ENCODE data around the gene BRD9. TPM values are rescaled to one million over a fixed set of nuclear protein-coding genes. Genes with fewer than 3 reads are reported as not detected.

Gene BRD9
- polyA plus RNA-seq, 1 donor (not counting 4 experiments of a cell fraction or from before 2014, with no cell fraction given): 10.1 TPM

GRCh38 chr5:868428-869135 is 24.0 kb downstream of the BRD9 start:
- DNase-seq (ENCODE audit: low read depth, low spot score): no peak
- H4K20me1 ChIP-seq (ENCODE audit: control insufficient read depth, extremely low read depth, insufficient read depth, low read length): peaks cover 3% of the 10 kb centered on the region
- no peaks in the 10 kb centered on the region for H3K79me2 ChIP-seq (ENCODE audit: control insufficient read depth, insufficient read depth, low read length)
- H3K9ac ChIP-seq (ENCODE audit: control insufficient read depth, extremely low read depth, insufficient read depth, low read length): no peak overlapping the region
- TF ChIP-seq CTCF (optimal IDR thresholded peaks at IDR 0.05 in 1 of 3, IDR thresholded peaks at IDR 0.05 in 1 of 3, conservative IDR thresholded peaks at IDR 0.05 in 1 of 3; ENCODE audit: extremely low read depth in 1 of 3, insufficient read depth in 2 of 3, low read length in 3 of 3) (no peak), EZH2 (IDR thresholded peaks at IDR 0.05; ENCODE audit: low read length) (no peak)
- no peak for FAIRE-seq
- dilution Hi-C loops (cut with MboI; ENCODE audit: extremely low pct_ligation_motif_present, low sequenced_read_pairs): no loop called here
- H2AFZ ChIP-seq (ENCODE audit: control insufficient read depth, low read length): no peak overlapping the region
- H3K27ac ChIP-seq (ENCODE audit: control insufficient read depth, insufficient read depth, low read length): no peak overlapping the region
- peaks cover 36 to 49% of the 10 kb centered on the region in 2 experiments for H3K36me3 ChIP-seq (ENCODE audit: control insufficient read depth in 2 of 2, extremely low read depth in 1 of 2, insufficient read depth in 2 of 2, low read length in 2 of 2)
- no peaks in the 10 kb centered on the region for H3K9me3 ChIP-seq (ENCODE audit: control insufficient read depth, low read depth, low read length)
- H3K9me1 ChIP-seq (ENCODE audit: control insufficient read depth, extremely low read depth, insufficient read depth, low read length): no peaks in the 10 kb centered on the region
- H3K4me3 ChIP-seq (ENCODE audit: control insufficient read depth in 2 of 3, extremely low read depth in 1 of 3, insufficient read depth in 2 of 3, low read depth in 1 of 3, low read length in 3 of 3): no peak overlapping the region
- no peaks in the 10 kb centered on the region for H3K4me1 ChIP-seq (ENCODE audit: control insufficient read depth, extremely low read depth, insufficient read depth, low read length)
- H3K27me3 ChIP-seq (ENCODE audit: control insufficient read depth, extremely low read depth, insufficient read depth, low read length): no peaks in the 10 kb centered on the region
- no peak overlapping the region for H3K4me2 ChIP-seq (ENCODE audit: control insufficient read depth, extremely low read depth, insufficient read depth, low read depth, low read length)

- H3K36me3 ChIP-seq (ENCODE audit: control insufficient read depth in 2 of 2, extremely low read depth in 1 of 2, insufficient read depth in 2 of 2, low read length in 2 of 2): peaks cover 37 to 51% of the 10 kb centered on the region in 2 experiments
- H3K9ac ChIP-seq (ENCODE audit: control insufficient read depth, extremely low read depth, insufficient read depth, low read length): no peak overlapping the region
These were observed 25.2 kb downstream of the BRD9 start for GRCh38 chr5:867300-867870.

More at GRCh38 chr5:867300-867870, 25.2 kb downstream of the BRD9 start:
- Histone ChIP-seq H3K9me1 (ENCODE audit: control insufficient read depth, extremely low read depth, insufficient read depth, low read length) (no peaks in the 10 kb centered on the region), H3K79me2 (ENCODE audit: control insufficient read depth, insufficient read depth, low read length) (no peaks in the 10 kb centered on the region), H3K27me3 (ENCODE audit: control insufficient read depth, extremely low read depth, insufficient read depth, low read length) (no peaks in the 10 kb centered on the region), H3K4me3 (ENCODE audit: control insufficient read depth in 2 of 3, extremely low read depth in 1 of 3, insufficient read depth in 2 of 3, low read depth in 1 of 3, low read length in 3 of 3) (no peak overlapping the region), H4K20me1 (ENCODE audit: control insufficient read depth, extremely low read depth, insufficient read depth, low read length) (peaks cover 7% of the 10 kb centered on the region), H3K4me2 (ENCODE audit: control insufficient read depth, extremely low read depth, insufficient read depth, low read depth, low read length) (no peak overlapping the region), H3K4me1 (ENCODE audit: control insufficient read depth, extremely low read depth, insufficient read depth, low read length) (no peaks in the 10 kb centered on the region), H2AFZ (ENCODE audit: control insufficient read depth, low read length) (no peak overlapping the region), H3K27ac (ENCODE audit: control insufficient read depth, insufficient read depth, low read length) (no peak overlapping the region), H3K9me3 (ENCODE audit: control insufficient read depth, low read depth, low read length) (no peaks in the 10 kb centered on the region)
- TF ChIP-seq EZH2 (IDR thresholded peaks at IDR 0.05; ENCODE audit: low read length) (no peak), CTCF (optimal IDR thresholded peaks at IDR 0.05 in 1 of 3, IDR thresholded peaks at IDR 0.05 in 1 of 3, conservative IDR thresholded peaks at IDR 0.05 in 1 of 3; ENCODE audit: extremely low read depth in 1 of 3, insufficient read depth in 2 of 3, low read length in 3 of 3) (no peak)
- dilution Hi-C loops (cut with MboI; ENCODE audit: extremely low pct_ligation_motif_present, low sequenced_read_pairs): no loop called here
- FAIRE-seq: no peak
- no peak for DNase-seq (ENCODE audit: low read depth, low spot score)
